COLO829 (cell line): Measurements from ENCODE around the gene DLG2.

Source experiments
- DNase-seq: peaks from one replicate; pipeline ENCODE4 v3.0.0; 2012; ENCODE audit warnings: low spot score

Gene DLG2

GRCh38 chr11:83674102-83674896, 1952.8 kb downstream of the DLG2 start:
- no peak for DNase-seq

GRCh38 chr11:83671289-83671688, 1955.9 kb downstream of the DLG2 start:
- no peak for DNase-seq

DNA sequence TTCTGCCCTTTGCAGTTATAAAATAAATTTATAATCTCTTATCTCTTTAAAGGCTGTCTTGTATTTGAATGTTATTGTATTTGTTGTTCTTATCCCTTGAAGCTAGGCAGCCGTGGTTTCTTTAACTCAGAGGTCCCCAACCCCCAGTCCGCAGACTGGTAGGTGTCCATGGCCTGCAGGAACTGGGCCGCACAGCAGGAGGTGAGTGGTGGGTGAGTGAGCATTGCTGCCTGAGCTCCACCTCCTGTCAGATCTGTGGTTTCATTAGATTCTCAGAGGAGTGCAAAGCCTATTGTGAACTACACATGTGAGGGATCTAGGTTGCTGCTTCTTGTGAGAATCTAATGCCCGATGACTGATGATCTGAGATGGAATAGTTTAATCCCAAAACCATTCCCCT, 1961.0 kb downstream of the DLG2 start:
- DNase-seq: no peak

GRCh38 chr11:83663988-83664387, 1963.2 kb downstream of the DLG2 start:
- DNase-seq: no peak

DNA sequence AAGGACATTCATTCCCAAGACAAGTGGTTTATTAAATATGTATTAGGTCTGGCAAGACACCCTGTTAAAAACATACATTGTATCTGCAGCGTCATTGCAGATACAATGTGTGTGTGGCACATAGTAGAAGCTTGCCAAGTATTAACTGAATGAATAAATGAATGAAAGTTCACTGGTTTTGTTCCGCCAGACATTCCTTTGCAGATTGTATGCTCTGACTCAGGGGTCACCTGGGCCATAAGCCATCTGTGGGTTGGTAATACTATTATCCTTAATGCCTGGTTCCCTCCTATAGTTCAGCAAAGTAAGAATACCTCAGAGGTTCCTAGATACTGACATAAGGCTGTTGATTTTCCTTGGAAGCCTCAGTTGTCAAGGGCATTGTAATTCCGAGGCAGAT, 1963.7 kb downstream of the DLG2 start:
- DNase-seq: no peak

DNA sequence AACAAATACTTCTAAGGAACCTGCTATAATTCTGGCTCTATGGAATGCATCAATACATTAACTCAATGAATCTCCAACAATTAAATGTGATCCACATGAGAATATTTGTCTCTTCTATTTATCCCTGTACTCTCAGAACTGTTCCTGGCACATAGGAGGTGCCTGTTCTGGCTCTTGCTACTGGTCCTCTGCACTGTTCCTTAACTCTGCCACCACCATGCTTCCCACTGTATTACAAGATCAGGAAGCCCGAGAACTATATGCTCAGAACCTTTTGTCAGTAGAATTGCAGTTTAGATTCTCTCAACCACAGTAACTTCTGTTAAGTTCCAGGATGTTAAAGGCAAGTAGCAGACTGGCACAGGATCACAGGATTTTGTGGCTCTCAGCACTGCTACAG, 1964.7 kb downstream of the DLG2 start:
- no peak for DNase-seq

GRCh38 chr11:83661491-83662350, 1965.4 kb downstream of the DLG2 start:
- no peak for DNase-seq

GRCh38 chr11:83659466-83659865, 1967.7 kb downstream of the DLG2 start:
- DNase-seq: no peak

- DNase-seq: no peak
Measured at GRCh38 chr11:83656796-83657330, 1970.3 kb downstream of the DLG2 start.

DNA sequence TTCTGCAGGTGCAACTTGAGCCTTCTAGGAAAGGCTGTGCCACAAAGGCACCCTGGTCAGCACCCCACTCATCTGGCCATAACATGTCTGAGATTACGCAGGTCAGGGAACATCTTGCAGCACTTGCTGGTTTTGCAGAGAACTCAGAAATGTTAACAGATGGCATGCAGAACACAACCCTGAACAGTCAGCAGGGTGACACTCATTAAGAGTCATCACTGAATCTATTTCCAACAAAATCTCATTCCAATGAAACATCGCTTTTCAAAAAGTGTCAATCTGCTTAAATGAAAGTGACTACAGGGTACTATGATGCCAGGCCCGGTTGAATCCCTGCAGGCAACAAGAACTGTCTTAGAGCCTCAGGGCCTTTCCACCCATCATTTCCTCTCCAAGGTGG, 1971.2 kb downstream of the DLG2 start:
- no peak for DNase-seq

DNA sequence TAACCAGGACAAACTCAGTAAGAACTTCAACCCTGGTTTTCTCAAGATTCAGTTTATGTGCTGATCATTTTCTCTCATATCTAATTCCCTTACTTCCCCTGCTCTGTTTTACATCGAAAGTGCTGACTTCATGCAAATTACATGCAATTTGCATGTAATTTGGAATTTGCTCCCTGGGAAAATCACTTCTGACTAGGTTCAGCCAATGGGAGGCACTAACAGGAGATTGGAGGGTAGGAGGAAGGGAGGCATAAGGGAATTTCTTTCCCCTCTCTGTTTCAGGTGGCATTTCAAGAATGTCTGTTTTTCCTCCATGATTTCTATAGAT, 1977.7 kb downstream of the DLG2 start:
- DNase-seq: no peak

- no peak for DNase-seq
Measured at GRCh38 chr11:83648610-83649527, 1978.3 kb downstream of the DLG2 start.

DNA sequence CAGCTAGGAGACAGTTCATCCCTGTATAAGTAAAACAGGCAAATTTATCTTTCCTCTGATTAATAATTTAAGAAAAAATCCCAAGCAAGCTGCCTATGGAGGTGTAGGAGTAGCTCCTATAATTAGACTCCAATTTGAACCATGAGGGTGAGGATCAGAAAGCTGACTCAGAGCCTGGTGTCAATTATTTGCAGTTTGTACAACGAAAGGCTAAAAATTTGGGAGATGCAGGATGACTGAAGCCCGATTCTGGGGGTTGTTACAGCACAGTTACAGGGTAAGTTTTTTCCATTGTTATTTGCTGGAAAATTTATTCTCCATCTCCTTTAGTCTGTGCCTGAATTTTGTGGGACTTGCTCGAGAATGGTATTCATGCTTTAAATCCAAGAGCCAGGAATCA, 1981.6 kb downstream of the DLG2 start:
- DNase-seq: no peak

- DNase-seq: no peak
Measured at GRCh38 chr11:83643115-83643514, 1984.0 kb downstream of the DLG2 start.

GRCh38 chr11:83642500-83642899, 1984.6 kb downstream of the DLG2 start:
- no peak for DNase-seq

DNA sequence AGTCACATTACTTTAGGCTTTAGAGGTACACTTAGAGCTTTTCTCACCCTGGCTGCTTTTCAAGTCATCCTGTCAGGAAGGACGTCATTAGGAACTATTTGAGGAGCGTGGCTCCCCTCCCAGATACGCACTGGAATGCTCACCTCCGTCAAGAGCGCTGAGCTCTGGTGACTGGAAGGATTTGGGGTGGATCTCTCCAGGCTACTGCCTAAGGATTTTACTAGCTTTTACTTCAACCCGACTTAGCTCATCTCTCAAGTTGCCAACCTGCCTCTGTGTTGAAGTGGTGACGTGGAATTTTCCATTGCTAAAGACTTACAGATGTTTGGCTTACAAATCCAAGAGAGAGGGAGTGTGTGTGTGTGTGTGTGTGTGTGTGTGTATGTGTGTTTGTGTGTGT, 1985.6 kb downstream of the DLG2 start:
- no peak for DNase-seq

- no peak for DNase-seq
Measured at GRCh38 chr11:83639995-83640758, 1987.0 kb downstream of the DLG2 start.

DNA sequence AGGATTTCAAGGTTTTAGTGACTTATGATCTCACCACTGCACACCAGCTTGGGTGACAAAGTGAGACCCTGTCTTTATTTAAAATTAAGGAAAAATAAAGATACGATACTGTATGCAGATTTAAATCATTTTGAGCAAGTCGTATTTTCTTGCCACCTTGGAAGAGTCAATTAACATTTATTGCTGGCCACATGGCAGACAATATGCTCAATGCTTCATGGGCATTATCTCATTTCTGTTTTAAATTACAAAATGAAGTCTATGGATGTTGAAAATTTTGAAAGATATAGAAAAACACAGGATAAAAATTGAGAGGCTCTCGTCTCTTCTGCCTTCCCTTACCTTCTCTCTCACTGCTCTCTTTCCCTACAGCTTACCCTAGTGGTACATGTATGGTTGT, 1992.0 kb downstream of the DLG2 start:
- DNase-seq: no peak

GRCh38 chr11:83630211-83630610, 1996.9 kb downstream of the DLG2 start:
- DNase-seq: no peak

DNA sequence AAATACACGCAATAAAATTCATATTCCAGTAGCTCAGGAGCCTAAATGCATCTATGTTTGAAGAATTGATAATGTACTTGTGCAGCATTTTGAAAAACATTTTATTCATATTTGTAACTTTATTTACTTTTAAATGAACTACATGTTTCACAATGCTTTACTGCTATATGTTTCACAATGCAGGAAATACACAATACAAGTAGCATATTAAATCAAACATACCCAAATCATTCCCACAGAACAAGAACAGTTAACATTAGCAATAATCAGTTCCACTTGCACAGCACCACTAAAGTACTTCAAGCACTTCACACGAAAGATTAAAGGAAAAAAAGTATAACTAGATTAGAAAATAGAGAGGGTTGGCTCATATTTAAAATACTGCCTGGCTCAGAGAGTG, 1997.4 kb downstream of the DLG2 start:
- DNase-seq: no peak

DNA sequence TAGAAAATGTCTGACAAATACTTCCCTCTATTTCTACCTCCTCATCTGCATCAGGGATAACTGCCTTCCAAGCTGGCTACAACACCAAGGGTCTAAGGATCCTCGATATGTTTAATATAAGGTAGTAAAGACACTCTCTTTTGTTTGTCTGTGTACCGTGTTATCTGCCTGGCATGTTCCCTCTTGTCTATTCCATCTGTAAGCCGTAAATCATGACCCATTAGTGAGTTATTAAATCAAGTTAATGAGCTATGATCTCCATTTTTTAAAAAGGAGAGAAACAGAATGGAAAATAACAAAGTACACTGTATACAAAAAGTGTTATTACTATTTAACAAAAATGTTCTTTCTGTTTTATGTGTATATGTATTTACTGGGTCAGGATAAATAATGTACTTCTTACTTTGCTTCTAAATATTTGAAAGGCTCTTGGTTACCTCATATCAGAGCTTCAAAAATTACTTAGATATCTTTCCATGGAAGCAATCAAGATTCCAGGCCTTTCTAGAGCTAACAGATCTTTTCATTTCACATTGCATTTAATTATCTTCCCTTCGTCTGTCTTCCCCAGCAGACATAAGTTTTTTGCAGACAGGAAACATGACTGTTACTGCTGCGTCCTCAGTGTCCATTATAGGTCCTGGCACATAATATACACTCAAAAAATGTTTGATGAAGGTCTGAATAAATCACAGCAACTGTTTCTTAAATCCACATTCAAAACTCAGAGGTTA, 1998.4 kb downstream of the DLG2 start:
- DNase-seq: no peak
